Heart right ventricle (tissue), 16 donors: ENCODE measurements around the gene KY. TPM values are rescaled to one million over a fixed set of nuclear protein-coding genes. Genes with fewer than 3 reads are reported as not detected.
"Not testable (repeated sequence)": the region's sequence is repeated elsewhere in the genome, so short reads cannot be mapped to it uniquely, and the experiment has no call there.

ENCODE experiments used
- ATAC-seq, 8 donors: fragments of 200-7000 bp; cut with Tn5 transposase; one replicate each; pipeline ENCODE4 v1.9.1; 2020; ENCODE audit warnings: mild to moderate bottlenecking in 8 of 8, moderate library complexity in 8 of 8, moderate number of reproducible peaks in 1 of 8
- DNase-seq, 2 donors: peaks; one replicate each; pipeline ENCODE4 v3.0.0-alpha.2; 2020
- H3K27ac ChIP-seq, 10 donors: fragments of 200-600 bp; sonication (generic) in 2 of 10; one replicate each; pipeline versions ENCODE4 v1.5.0 to v1.8.0; 2020 to 2022; ENCODE audit warnings: mild to moderate bottlenecking in 3 of 10
- H3K27me3 ChIP-seq, 7 donors: fragments of 200-600 bp; one replicate each; pipeline ENCODE4 v1.8.0; 2021 to 2022; ENCODE audit warnings: mild to moderate bottlenecking in 2 of 7
- H3K36me3 ChIP-seq, 9 donors: fragments of 200-600 bp; sonication (generic) in 1 of 9; one replicate each; pipeline versions ENCODE4 v1.5.0 to v1.8.0; 2020 to 2022; ENCODE audit warnings: mild to moderate bottlenecking in 2 of 9
- H3K4me1 ChIP-seq, 9 donors: fragments of 200-600 bp; sonication (generic) in 1 of 9; one replicate each; pipeline versions ENCODE4 v1.5.0 to v1.8.0; 2020 to 2022; ENCODE audit warnings: mild to moderate bottlenecking in 4 of 9
- H3K4me3 ChIP-seq, 10 donors: fragments of 200-600 bp; sonication (generic) in 2 of 10; one replicate each; pipeline versions ENCODE4 v1.5.0 to v1.8.0; 2020 to 2022; ENCODE audit warnings: mild to moderate bottlenecking in 7 of 10, moderate library complexity in 2 of 10
- H3K9me3 ChIP-seq, 11 donors: fragments of 200-600 bp in 10 of 11; sonication (generic) in 2 of 11; one replicate each; pipeline versions ENCODE4 v1.5.0 to v1.8.0; 2013 to 2022; ENCODE audit warnings: mild to moderate bottlenecking in 2 of 11, control low read depth in 1 of 11, moderate library complexity in 1 of 11
- CTCF ChIP-seq, 9 donors: fragments of 200-600 bp; sonication (generic) in 2 of 9; IDR thresholded peaks; one replicate each; pipeline versions ENCODE4 v1.5.0 to v1.8.0; 2021 to 2022; ENCODE audit warnings: antibody characterized with exemption in 9 of 9, mild to moderate bottlenecking in 5 of 9, moderate library complexity in 1 of 9
- WGBS, 2 donors: extraction: QIAGEN DNeasy Blood & Tissue Kit; methylation state at CpG; one replicate each; pipeline ENCODE4 v1.1.7; 2013; ENCODE audit warnings: inconsistent platforms in 1 of 2; 5-methylcytosine and 5-hydroxymethylcytosine counted together
- intact Hi-C, 10 donors: fragments of 100-400 bp; cut with DNase I; formaldehyde crosslinking; loops; one replicate each; pipeline versions ENCODE4 v1.11.1 to v1.14.2; 2022
- polyA plus RNA-seq, 2 donors: library from polyadenylated mRNA; stranded (reverse); fragments of 200-250 nt; gene quantifications; one replicate each; pipeline ENCODE4 v1.2.3, GENCODE V29; 2013
- total RNA-seq, 10 donors: library from RNA; stranded (reverse); fragmentation: NEBNext Ultra II Directional in 3 of 10; extraction: Animal tissue kit (Norgen Biotek cat#: 25700) in 3 of 10; gene quantifications; one replicate each; pipeline versions ENCODE4 v1.2.1 to v1.2.4, GENCODE V29; 2021 to 2023
- donor health status: Arrhythmogenic right ventricular cardiomyopathy.
- donor health status: ischemic (EF 13 %, LVEDD 7.1; RV severe dilation, severe dysfunction).
- donor health status: healthy with polysubstance abuse.
- donor health status: DM: no; HTN: yes; CAD: no.
- donor health status: DM: no; HTN: no; CAD: no.
- donor health status: ischemic (EF 25% LVEDD 6.9; RV normal size, moderate dysfunction).
- donor health status: ischemic (EF 25% LVEDD 5.7; RV mildly dilated, moderate dysfunction).
- donor health status: healthy.
- donor health status: DM: yes; HTN: yes; CAD: no.
- donor health status: Ischemic cardiomyopathy.
- donor health status: ischemic (EF 35%, LVEDD 5.7; RV mildly dilated, moderate dysfunction).
- donor health status: nonischemic (EF 11% LVEDD 7.7; RV severe dilation, severe dysfunction).
- donor health status: DM: yes; HTN: yes; CAD: no.
- donor health status: PGD.
- donor health status: ischemic (EF 29% LVEDD 5.4; RV normal size, mild dysfunction).
- donor health status: nonischemic (EF 23%, LVEDD 6.1; RV moderate dilation, normal function).

Gene KY
- total and polyA plus RNA-seq, 12 donors, result 0.46 to 24.3 (median 8.2) TPM

GRCh38 chr3:134576426-134576825 lies 74.4 kb downstream of the KY start:
- H3K36me3 ChIP-seq, result peaks cover 0 to 5% (median 0%) of the 10 kb centered on the region in 9 donors
- ATAC-seq, result no peak
- DNase-seq, result no peak
- TF ChIP-seq CTCF (IDR thresholded peaks at IDR 0.05), result no peak
- no peak overlapping the region for H3K4me3 ChIP-seq
- H3K4me1 ChIP-seq, result no peaks in the 10 kb centered on the region
- WGBS, 2 donors, result 81 to 84% methylated on average over 6 of the region's 6 CpGs
- no peak overlapping the region for H3K27ac ChIP-seq
- H3K9me3 ChIP-seq, result peaks cover 0 to 19% (median 0%) of the 10 kb centered on the region in 11 donors
- intact Hi-C loops, result no loop called here
- no peaks in the 10 kb centered on the region for H3K27me3 ChIP-seq

GRCh38 chr3:134569899-134570298 lies 80.9 kb downstream of the KY start:
- H3K27ac ChIP-seq, ATAC-seq, DNase-seq, H3K27me3 ChIP-seq, intact Hi-C loops, H3K4me1 ChIP-seq, H3K36me3 ChIP-seq, H3K4me3 ChIP-seq: not testable (repeated sequence)
- 87 to 93% methylated on average over 2 of the region's 2 CpGs for WGBS, 2 donors
- peaks cover 0 to 36% (median 0%) of the 10 kb centered on the region in 11 donors for H3K9me3 ChIP-seq

GRCh38 chr3:134568790-134569189 lies 82.0 kb downstream of the KY start:
- ATAC-seq (no peak), DNase-seq (no peak)
- Histone ChIP-seq H3K36me3 (peaks cover 0 to 5% (median 0%) of the 10 kb centered on the region in 9 donors), H3K4me1 (no peaks in the 10 kb centered on the region), H3K9me3 (peaks cover 0 to 35% (median 0%) of the 10 kb centered on the region in 11 donors), H3K27ac (no peak overlapping the region), H3K27me3 (no peaks in the 10 kb centered on the region), H3K4me3 (no peak overlapping the region)
- 80 to 88% methylated on average over 6 of the region's 6 CpGs for WGBS, 2 donors
- no peak for TF ChIP-seq CTCF (IDR thresholded peaks at IDR 0.05)
- intact Hi-C loops, result no loop called here

GRCh38 chr3:134567605-134568004 lies 83.2 kb downstream of the KY start:
- intact Hi-C loops, result no loop called here

More at GRCh38 chr3:134567605-134568004, 83.2 kb downstream of the KY start:
- H3K9me3 ChIP-seq, result peaks cover 0 to 23% (median 0%) of the 10 kb centered on the region in 11 donors
- H3K27ac ChIP-seq, result no peak overlapping the region
- DNase-seq (no peak), ATAC-seq (no peak)
- TF ChIP-seq CTCF (IDR thresholded peaks at IDR 0.05), result no peak
- H3K36me3 ChIP-seq, result peaks cover 0 to 12% (median 0%) of the 10 kb centered on the region in 9 donors
- no peaks in the 10 kb centered on the region for H3K27me3 ChIP-seq
- H3K4me1 ChIP-seq, result no peaks in the 10 kb centered on the region
- WGBS, 2 donors, result 65 to 71% methylated on average over 4 of the region's 4 CpGs
- H3K4me3 ChIP-seq, result no peak overlapping the region
